Astrocyte (in vitro differentiated cells and primary cell): Measurements from ENCODE around the gene RAE1. TPM values are rescaled to one million over a fixed set of nuclear protein-coding genes. Genes with fewer than 3 reads are reported as not detected.

ENCODE experiments used
- DNase-seq: peaks from one replicate; pipeline ENCODE4 v3.0.0-alpha.2; 2010; ENCODE audit warnings: low read depth
- FAIRE-seq: peaks from 2 replicates; lab custom pipeline; 2011; peaks lifted over from hg19 to GRCh38; lab: Jason Lieb, UNC
- H2AFZ ChIP-seq: 2 replicates; pipeline ENCODE4 v1.6.0; 2012; ENCODE audit warnings: low read depth, low read length, inconsistent platforms
- H3K27ac ChIP-seq: 2 replicates; pipeline ENCODE4 v1.5.1; 2011; ENCODE audit warnings: low read depth, low read length, inconsistent platforms
- H3K27me3 ChIP-seq: 2 replicates; pipeline ENCODE4 v1.6.0; 2011; ENCODE audit warnings: low read length, inconsistent platforms; ENCODE audit not compliant: insufficient read depth
- H3K36me3 ChIP-seq: 2 replicates; pipeline ENCODE4 v1.5.1; 2011; ENCODE audit warnings: low read length, inconsistent platforms; ENCODE audit not compliant: insufficient read depth
- H3K4me1 ChIP-seq: 2 replicates; pipeline ENCODE4 v1.5.1; 2011; ENCODE audit warnings: low read length, inconsistent platforms; ENCODE audit not compliant: insufficient read depth
- H3K4me2 ChIP-seq: 2 replicates; pipeline ENCODE4 v1.6.0; 2012; ENCODE audit warnings: low read length, inconsistent platforms
- H3K4me3 ChIP-seq: 2 replicates; pipeline ENCODE4 v1.5.1; 2011; ENCODE audit warnings: low read depth, mild to moderate bottlenecking, low read length, inconsistent platforms; ENCODE audit not compliant: insufficient read depth
- H3K79me2 ChIP-seq: 2 replicates; pipeline ENCODE4 v1.6.0; 2012; ENCODE audit warnings: mild to moderate bottlenecking, low read length, inconsistent platforms; ENCODE audit not compliant: insufficient read depth
- H3K9ac ChIP-seq: 2 replicates; pipeline ENCODE4 v1.6.0; 2012; ENCODE audit warnings: mild to moderate bottlenecking, low read length, inconsistent platforms
- H3K9me3 ChIP-seq: 2 replicates; pipeline ENCODE4 v1.5.1; 2012; ENCODE audit warnings: low read depth, mild to moderate bottlenecking, low read length, inconsistent platforms; ENCODE audit not compliant: insufficient read depth
- H4K20me1 ChIP-seq: 2 replicates; pipeline ENCODE4 v1.6.0; 2012; ENCODE audit warnings: low read length, inconsistent platforms; ENCODE audit not compliant: insufficient read depth
- H3K27ac Mint-ChIP-seq: one replicate; pipeline ENCODE4 v1.8.0; 2021; ENCODE audit warnings: mild to moderate bottlenecking, mixed read lengths; ENCODE audit not compliant: unreplicated experiment
- H3K27me3 Mint-ChIP-seq: one replicate; pipeline ENCODE4 v1.8.0; 2021; ENCODE audit warnings: low read depth, mixed read lengths; ENCODE audit not compliant: unreplicated experiment
- H3K36me3 Mint-ChIP-seq: one replicate; pipeline ENCODE4 v1.8.0; 2021; ENCODE audit warnings: low read depth, mixed read lengths; ENCODE audit not compliant: unreplicated experiment
- H3K4me1 Mint-ChIP-seq: one replicate; pipeline ENCODE4 v1.8.0; 2021; ENCODE audit warnings: low read depth, mixed read lengths; ENCODE audit not compliant: unreplicated experiment
- H3K4me3 Mint-ChIP-seq: one replicate; pipeline ENCODE4 v1.8.0; 2021; ENCODE audit warnings: mild to moderate bottlenecking, moderate library complexity, mixed read lengths; ENCODE audit not compliant: unreplicated experiment
- H3K9me3 Mint-ChIP-seq: one replicate; pipeline ENCODE4 v1.8.0; 2021; ENCODE audit warnings: mild to moderate bottlenecking, mixed read lengths; ENCODE audit not compliant: unreplicated experiment
- CTCF ChIP-seq: IDR thresholded peaks from 2 replicates; pipeline ENCODE4 v1.5.1; 2011; ENCODE audit warnings: low read depth, mild to moderate bottlenecking, inconsistent platforms, low read length, moderate library complexity; ENCODE audit not compliant: insufficient read depth
- EZH2 ChIP-seq: IDR thresholded peaks from 2 replicates; pipeline ENCODE4 v1.6.1; 2012; ENCODE audit warnings: mild to moderate bottlenecking, low read length, inconsistent platforms; ENCODE audit not compliant: insufficient read depth
- total RNA-seq: library from RNA; stranded (reverse); gene quantifications from 2 replicates; pipeline ENCODE4 v1.2.1, GENCODE V29; 2021

The RAE1 gene
- total RNA-seq, 1 donor from 2014 or later: 31.1 TPM

- Mint-ChIP-seq H3K4me1 (peaks cover 19% of the 10 kb centered on the region), H3K4me3 (no peak overlapping the region), H3K27me3 (no peaks in the 10 kb centered on the region), H3K27ac (peak overlapping the region; percentile 47), H3K36me3 (peaks cover 16% of the 10 kb centered on the region), H3K9me3 (no peaks in the 10 kb centered on the region)
- Histone ChIP-seq H3K9me3 (no peaks in the 10 kb centered on the region), H4K20me1 (peaks cover 20% of the 10 kb centered on the region), H3K36me3 (no peaks in the 10 kb centered on the region), H3K79me2 (peaks cover 28% of the 10 kb centered on the region), H3K9ac (peak overlapping the region; percentile 35), H3K4me2 (peak overlapping the region; percentile 73), H3K27ac (no peak overlapping the region), H3K4me1 (peaks cover 18% of the 10 kb centered on the region), H2AFZ (peak overlapping the region; percentile 66), H3K4me3 (no peak overlapping the region), H3K27me3 (no peaks in the 10 kb centered on the region)
- DNase-seq: no peak
- no peak for TF ChIP-seq EZH2
- no peak for TF ChIP-seq CTCF
- FAIRE-seq: no peak
These were observed 38.9 kb downstream of the RAE1 start for GRCh38 chr20:57389695-57390603.

DNA sequence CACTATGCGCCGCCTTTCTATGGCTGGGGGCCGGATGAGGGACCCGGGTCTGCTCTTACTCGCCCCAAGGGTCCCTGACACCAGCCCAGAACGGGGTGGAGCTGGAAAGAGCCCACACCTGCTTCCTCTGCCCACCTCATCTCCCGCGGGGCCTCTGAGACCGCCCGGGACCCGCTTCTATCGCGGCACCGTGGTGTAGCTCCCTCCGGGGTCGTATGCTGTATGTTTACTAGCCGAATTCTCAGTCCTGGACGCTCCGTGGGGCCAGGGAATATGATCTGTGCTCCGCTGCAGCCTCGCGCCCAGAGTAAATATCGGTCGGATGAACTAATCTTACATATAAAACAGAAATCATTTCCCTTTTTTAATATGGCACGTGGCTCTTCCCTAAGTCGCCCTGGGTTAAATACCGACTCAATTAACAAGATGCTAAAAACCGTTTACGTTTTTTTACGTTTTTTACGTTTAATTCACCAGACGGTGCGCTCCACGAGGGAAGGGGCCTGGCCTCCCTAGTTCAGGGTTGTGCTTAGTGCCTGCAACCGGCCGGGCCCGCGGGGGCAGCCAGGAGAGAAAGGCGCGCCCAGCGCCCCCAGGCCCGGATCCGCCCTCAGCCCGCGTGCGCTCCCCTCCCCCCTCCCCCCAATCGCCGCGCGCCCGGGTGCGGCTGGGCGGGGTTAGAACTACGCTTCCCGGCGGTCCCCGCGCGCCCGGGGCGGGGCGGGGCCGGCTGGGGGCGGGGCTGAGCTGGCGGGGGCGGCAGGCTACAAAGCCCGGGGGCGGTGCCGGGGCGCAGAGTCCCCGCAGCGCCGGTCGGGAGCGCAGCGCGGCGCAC lies 39.8 kb downstream of the RAE1 start, which contains the start of gene RBM38:
TSS of gene RBM38 (plus strand) at position 793 of the 835 bp plus-strand sequence. CDS start 186 bp downstream, outside the sequence.
- Histone ChIP-seq H3K79me2 (peaks cover 28% of the 10 kb centered on the region), H3K4me2 (peak within 1 kb of the TSS; percentile 84), H3K9me3 (no peaks in the 10 kb centered on the region), H3K27me3 (no peaks in the 10 kb centered on the region), H4K20me1 (peaks cover 21% of the 10 kb centered on the region), H3K36me3 (no peaks in the 10 kb centered on the region), H3K4me3 (peak within 1 kb of the TSS; percentile 66), H2AFZ (peak within 1 kb of the TSS; percentile 73), H3K27ac (no peak within 1 kb of the TSS), H3K9ac (peak within 1 kb of the TSS; percentile 79), H3K4me1 (peaks cover 25% of the 10 kb centered on the region)
- Mint-ChIP-seq H3K36me3 (peaks cover 13% of the 10 kb centered on the region), H3K4me1 (peaks cover 25% of the 10 kb centered on the region), H3K9me3 (no peaks in the 10 kb centered on the region), H3K4me3 (peak within 1 kb of the TSS; percentile 89), H3K27me3 (no peaks in the 10 kb centered on the region), H3K27ac (peak within 1 kb of the TSS; percentile 70)
- no peak for TF ChIP-seq CTCF
- no peak for DNase-seq
- no peak for FAIRE-seq
